GM19467 (cell line): Measurements from ENCODE around the gene ARHGEF19.

Experiments
- ATAC-seq: cut with Tn5 transposase; IDR thresholded peaks from one replicate; pipeline ENCODE4 v1.9.1; 2021; ENCODE audit warnings: mild to moderate bottlenecking, moderate library complexity; ENCODE audit not compliant: unreplicated experiment

ARHGEF19 gene

GRCh38 chr1:16184557-16185303 lies 27.7 kb downstream of the ARHGEF19 start:
- no peak for ATAC-seq

- no peak for ATAC-seq
Observed at GRCh38 chr1:16183765-16184556, 28.5 kb downstream of the ARHGEF19 start.

- no peak for ATAC-seq
Observed at GRCh38 chr1:16183179-16183578, 29.3 kb downstream of the ARHGEF19 start.

- ATAC-seq: no peak
Observed at GRCh38 chr1:16181887-16182719, 30.3 kb downstream of the ARHGEF19 start.

- ATAC-seq: no peak
Observed at GRCh38 chr1:16180291-16180824, 32.1 kb downstream of the ARHGEF19 start.

GRCh38 chr1:16178596-16179497 lies 33.6 kb downstream of the ARHGEF19 start:
- ATAC-seq: no peak

GRCh38 chr1:16177306-16177705 lies 35.1 kb downstream of the ARHGEF19 start:
- no peak for ATAC-seq

- ATAC-seq: no peak
Observed at GRCh38 chr1:16176653-16177052, 35.8 kb downstream of the ARHGEF19 start.

GRCh38 chr1:16175610-16176553 lies 36.6 kb downstream of the ARHGEF19 start:
- no peak for ATAC-seq

- ATAC-seq: no peak
Observed at GRCh38 chr1:16174886-16175598, 37.4 kb downstream of the ARHGEF19 start.

GRCh38 chr1:16174261-16174868 lies 38.1 kb downstream of the ARHGEF19 start:
- ATAC-seq: no peak

GRCh38 chr1:16173447-16174260 lies 38.8 kb downstream of the ARHGEF19 start:
- no peak for ATAC-seq

- no peak for ATAC-seq
Observed at GRCh38 chr1:16172964-16173446, 39.4 kb downstream of the ARHGEF19 start.

GRCh38 chr1:16172218-16172830 lies 40.1 kb downstream of the ARHGEF19 start:
- ATAC-seq: no peak

GRCh38 chr1:16171314-16172151 lies 40.9 kb downstream of the ARHGEF19 start:
- no peak for ATAC-seq

GRCh38 chr1:16170283-16170673 lies 42.2 kb downstream of the ARHGEF19 start:
- ATAC-seq: no peak
